Endometrium (tissue), 2 donors: ENCODE data around the gene CCL3.
"Not testable (repeated sequence)": the region's sequence is repeated elsewhere in the genome, so short reads cannot be mapped to it uniquely, and the experiment has no call there.

ENCODE experiments used
- FAIRE-seq: peaks from 2 replicates; lab custom pipeline; 2012; peaks lifted over from hg19 to GRCh38; lab: Jason Lieb, UNC
- donor health status: control.
- donor health status: control.

The CCL3 gene

DNA sequence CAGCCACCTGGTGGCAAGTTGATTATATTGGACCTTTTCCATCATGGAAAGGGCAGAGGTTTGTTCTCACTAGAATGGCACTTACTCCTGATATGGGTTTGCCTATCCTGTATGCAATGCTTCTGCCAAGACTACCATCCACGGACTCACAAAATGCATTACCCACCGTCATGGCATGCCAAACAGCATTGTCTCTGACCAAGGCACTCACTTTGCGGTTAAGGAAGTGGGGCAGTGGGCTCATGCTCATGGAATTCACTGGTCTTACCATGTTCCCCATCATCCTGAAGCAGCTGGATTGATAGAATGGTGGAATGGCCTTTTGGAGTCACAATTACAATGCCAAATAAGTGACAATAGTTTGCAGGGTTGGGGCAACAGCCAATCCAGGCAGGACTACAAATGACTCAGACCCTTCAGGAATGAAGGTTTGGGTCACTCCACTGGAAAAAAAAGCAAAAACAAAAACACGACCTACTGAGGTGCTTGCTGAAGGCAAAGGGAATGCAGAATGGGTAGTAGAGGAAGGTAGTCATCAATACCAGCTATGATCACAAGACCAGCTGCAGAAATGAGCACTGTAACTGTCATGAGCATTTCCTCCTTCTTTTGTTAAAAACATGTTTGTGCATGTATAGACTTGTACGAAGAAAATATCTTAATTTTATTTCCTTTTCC lies 25.2 kb upstream of the CCL3 start:
- FAIRE-seq, result not testable (repeated sequence)

DNA sequence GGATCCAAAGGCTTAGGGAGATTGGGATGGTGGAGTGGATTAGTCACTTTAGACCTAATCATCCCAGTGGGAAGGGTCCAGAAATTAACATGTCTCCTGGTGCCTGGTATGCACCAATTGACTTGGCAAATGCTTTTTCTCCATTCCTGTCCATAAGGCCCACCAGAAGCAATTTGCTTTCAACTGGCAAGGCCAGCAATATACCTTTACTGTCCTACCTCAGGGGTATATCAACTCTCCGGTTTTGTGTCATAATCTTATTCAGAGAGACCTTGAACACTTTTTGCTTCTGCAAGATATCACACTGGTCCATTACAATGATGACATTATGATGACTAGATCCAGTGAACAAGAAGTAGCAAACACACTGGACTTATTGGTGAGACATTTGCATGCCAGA lies 23.2 kb upstream of the CCL3 start:
- FAIRE-seq, result not testable (repeated sequence)

DNA sequence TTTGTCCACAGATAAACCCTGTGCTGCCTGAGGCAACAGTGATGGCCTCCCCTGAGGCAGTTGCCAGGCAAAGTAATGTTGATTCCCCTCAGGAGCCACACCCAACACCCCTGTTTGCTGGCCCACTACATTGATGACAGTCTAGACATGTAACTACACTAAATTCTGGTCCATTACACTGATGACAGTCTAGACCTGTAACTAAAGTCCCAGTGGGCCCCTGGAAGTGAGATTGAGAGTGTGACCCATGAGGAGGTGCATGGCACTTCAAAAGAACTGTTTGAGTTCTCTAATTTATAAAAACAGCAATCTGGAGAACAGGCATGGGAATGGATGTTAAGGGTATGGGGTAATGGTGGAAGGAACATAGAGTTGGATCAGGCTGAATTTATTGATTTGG lies 22.6 kb upstream of the CCL3 start:
- FAIRE-seq, result no peak

DNA sequence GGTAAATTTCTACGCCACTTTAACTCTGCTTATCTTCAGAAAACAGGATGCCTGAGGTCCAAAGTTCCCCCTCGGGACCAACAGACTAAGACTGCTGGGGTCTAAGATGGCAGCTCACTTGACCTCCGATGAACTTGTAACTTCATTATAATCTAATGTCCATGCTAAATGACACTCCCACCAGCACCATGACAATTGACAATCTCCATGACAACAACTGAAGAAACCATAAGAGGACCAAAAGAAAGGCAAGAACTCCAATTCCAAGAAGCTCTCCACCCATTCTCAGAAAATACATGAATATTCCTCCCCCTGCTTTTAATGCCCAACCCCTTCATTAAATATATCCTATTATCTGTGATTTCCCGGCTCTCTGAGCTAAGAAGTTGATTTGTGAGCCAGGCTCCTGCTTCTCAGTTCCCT lies 21.1 kb upstream of the CCL3 start:
- FAIRE-seq, result no peak

DNA sequence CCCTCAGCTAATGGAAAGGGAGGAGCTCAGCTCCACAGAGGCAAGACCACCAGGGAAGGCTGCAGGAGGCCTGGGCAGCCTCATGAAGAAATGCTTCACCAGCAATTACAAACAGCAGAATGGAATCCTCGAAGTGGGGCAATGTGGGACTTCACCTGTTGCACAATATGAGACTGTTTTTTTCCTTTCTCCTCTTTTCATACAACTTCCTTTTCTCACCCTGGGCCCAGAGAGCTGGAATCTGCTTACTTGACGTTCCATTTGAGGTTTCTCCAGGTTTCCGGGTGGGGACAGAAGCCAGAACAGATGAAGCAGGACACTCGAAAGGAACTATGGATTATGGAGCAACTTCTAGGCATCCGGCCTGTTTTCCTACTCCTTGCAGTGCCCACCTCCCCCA lies 18.3 kb upstream of the CCL3 start:
- not testable (repeated sequence) for FAIRE-seq

DNA sequence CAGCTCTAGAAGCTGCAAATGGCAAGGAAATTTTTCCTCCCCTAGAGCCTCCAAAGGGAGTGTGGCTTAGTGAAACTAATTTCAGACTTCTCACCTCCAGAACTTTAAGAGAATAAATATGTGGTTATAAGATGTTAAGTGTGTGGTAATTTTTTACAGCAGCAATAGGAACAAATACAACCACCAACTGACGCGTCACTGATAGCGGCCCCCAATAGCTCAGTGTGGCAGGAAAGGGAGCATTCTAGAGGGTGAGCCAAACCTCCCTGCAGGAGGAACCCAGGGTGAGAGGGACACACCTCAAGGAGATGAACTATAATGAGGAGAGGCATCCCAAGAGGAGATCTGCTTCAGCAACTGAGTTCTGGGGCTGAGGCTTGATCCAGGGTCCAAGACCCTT lies 17.7 kb upstream of the CCL3 start:
- no peak for FAIRE-seq

DNA sequence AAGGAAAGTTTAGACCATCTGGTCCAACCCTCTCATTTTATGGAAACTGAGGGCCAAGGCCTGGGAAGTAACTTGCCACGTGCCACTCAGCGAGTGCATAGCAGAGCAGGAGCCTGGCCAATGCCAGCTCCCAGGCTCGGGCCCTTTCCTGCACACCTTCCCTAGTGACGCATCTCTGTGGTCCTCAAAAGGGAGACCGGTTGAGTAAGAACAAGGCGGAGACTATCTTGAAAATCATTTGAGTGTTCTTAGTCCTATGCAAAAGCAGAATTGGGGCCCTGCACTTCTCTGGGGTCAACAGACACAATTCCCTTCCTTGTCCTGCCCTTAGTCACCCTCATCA lies 16.5 kb upstream of the CCL3 start:
- no peak for FAIRE-seq

DNA sequence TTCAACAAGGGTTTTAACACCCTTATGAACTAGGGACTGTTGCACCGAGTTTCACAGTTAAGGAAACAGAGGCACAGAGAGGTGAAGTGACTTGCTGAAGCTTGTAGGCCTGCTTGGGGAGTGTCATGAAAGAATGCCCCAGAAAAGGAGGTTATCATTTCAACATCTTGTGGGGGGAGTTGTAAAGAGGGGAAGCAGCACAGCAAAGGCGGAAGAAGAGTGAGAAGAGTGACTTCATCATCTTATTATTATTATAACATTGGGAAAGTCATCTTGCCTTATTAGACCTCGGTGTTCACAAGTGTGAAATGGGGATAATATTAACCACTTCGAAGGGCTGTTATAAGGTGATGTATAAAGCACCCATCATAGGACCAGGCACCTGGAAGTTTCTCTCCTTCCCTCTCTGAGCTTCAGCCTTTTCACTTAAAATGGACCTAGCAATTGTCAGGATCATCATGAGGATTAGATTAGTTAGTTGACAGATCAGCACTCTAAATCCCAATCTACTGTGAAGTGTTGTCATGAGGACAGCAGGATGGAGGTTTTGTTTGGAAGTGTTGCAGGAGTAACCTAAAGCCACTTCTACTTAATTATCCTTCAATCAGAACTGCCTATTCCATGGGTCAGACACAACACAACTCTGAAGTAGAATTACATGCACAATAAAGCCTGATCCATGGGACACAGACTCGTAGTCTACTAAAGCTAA lies 16.0 kb upstream of the CCL3 start:
- FAIRE-seq, result no peak

DNA sequence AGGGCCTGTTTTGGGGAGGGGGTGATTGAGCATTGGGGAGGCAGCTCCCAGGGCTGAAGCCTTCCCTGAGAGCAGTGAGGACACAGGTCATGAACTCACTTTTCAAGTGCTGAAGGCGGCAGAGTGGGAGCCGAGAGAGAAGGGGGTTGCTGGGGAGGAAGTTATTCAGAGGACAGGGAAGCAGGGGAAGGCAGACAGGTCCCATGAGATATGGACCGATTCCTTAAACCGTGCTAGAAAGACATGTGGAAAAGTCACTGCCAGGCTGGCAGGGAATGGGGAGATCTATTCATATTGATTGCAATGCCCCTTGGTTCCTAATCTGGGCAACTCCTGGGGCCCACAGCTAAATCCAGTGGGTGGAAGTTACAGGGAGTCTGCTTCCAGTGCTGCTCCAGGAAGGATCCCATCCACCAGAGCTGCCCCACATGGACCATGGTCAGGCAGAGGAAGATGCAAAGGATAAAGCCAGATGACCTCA lies 14.8 kb upstream of the CCL3 start:
- FAIRE-seq, result no peak

DNA sequence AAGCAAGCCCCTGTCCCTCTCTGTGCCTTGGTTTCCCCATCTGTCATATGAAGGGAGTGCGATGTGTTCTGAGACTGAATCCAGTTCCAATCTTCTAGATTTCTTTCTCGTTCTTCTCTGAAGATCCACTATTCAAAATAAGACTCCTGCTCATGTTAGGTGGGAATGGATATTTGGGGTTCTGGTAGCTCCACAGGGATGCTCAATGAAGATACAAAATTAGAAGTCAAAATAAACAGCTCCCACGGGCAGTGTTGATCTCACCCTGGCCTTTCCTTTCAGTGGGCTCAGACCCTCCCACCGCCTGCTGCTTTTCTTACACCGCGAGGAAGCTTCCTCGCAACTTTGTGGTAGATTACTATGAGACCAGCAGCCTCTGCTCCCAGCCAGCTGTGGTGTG lies 14.3 kb upstream of the CCL3 start:
- not testable (repeated sequence) for FAIRE-seq

DNA sequence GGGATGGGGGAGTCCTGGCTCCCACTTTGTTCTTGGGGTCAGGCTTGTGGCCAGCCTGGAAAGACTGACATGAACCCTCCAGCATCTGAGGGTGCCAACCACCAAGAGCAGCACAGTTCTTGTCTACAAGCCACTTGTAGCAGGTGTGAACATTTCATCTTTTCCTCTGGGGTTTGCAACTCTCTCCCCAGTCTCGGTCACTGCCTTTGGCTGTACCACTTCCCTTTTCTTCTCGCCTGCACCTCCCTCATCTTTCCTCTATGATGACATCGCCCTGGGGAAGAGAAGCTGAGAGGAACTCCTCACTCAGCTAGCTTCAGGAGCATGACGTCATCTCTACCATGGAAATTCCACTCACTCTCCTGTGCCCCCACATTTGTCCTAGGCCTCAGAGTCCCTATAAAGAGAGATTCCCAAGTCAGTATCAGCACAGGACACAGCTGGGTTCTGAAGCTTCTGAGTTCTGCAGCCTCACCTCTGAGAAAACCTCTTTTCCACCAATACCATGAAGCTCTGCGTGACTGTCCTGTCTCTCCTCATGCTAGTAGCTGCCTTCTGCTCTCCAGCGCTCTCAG lies 13.5 kb upstream of the CCL3 start, which contains the start of gene CCL4:
Gene CCL4, plus strand, starts transcription at position 427 of the 575 bp plus-strand sequence. Its CDS starts 79 bp downstream, at position 506.
- FAIRE-seq, result not testable (repeated sequence)

DNA sequence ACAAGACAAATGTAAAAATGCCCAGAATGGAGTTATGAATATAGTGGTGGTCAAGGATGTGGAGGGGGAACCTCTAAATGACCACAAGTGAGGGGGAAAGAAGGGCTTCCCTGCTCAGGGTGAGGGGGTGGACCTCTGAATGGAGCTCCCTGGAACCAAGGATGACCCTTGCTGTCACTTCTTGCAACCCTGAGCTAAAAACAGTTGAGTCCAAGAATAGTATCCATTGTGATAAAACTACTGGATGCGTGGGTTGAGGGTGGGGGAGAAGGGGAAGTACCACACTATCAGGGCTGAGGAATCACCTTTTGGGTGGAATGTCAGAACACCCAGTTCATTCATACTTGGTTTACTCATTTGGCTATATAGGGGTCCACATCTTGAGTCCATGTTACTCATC lies 9.1 kb upstream of the CCL3 start:
- not testable (repeated sequence) for FAIRE-seq

DNA sequence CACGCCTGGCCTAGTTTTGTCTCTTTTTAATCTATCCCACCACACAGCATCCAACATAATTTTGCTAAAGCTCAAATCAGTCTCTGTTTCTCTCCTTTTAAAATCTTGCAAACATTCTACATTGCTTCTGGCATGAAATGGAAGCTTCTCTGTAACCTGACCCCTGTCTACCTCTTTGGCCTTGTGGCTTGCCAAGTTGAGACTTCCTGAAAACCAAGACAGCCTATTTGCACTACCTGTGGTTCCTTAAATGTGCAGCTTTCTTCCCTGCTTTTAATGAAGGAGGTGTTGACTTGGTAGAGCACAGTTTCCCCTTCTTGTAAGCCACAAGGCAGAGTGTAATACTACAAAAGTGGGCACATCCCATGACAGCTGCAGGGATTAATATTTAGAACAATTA lies 6.0 kb upstream of the CCL3 start:
- no peak for FAIRE-seq

DNA sequence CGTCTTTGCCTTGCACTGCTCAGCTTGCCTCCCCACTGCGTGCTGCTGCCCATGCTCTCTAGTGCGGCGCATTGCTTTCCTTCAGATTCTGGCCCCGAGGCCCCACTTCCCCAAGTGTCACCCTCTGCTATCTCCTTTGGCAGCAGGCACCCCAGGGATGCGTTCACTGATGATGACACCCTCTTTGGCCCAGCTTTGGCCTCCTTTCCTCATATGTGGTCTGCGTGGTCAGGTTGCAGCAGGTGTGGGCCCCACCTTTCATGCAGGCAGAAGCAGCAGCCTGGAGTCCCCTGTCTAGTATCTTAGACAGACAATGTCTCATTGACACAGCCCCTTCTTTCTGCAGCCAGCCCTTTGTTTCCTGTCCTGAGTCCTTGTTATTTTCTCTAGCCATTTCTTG lies 4.8 kb upstream of the CCL3 start:
- no peak for FAIRE-seq

DNA sequence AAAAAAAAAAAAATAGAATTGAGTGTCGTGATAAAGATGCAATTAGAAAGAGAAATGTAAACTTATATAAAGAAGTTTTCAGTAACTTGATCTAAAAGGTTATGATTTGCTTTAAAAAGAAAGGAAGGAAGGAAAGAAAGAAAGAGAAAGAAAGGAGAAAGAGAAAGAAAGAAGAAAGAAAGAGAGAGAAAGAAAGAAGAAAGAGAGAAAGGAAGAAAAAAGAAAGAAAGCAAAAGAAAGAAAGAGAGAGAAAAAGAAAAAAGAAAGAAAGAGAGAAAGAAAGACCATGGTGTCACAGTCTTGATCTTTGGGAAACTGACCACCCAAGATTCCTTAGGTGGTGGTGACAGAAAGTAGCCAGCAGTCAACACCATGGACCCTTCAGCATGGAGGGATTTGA lies 4.3 kb upstream of the CCL3 start:
- no peak for FAIRE-seq

DNA sequence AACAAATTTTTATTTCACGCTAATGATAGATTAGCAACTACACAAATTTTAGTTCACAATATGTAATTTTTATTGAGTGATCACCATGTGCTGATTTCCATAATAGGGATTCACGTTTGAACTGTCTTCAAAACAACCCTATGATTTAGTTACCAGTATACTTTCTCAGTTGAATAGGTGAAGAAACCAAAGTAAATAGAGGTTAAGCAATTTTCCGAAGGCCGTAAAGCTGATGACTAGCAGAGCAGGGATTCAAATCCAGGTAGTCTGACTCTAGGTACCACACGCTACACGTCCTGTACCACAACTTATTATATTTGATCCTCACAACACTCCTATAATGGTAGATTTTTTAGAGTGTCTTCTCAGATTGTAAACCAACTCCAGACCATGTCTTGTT lies 2.8 kb upstream of the CCL3 start:
- not testable (repeated sequence) for FAIRE-seq

DNA sequence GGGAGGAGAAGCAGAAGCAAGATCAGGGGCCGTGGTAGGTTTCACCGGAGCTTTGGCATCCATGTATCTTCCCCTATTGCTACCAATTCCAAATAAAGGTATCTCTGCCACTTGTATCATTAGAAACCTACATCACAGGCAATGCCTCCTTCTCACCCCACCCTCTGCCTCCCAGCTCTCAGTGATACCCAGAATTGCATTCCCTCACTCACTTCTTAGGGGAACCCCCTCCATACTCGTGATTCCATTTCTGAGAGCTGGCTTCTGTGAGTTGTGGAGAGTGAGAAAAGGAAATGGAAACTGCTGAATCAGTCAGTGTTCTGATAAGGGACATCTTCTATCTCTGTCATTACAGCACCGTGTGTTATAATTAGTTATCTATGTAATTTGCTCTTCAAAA lies 2.3 kb upstream of the CCL3 start:
- FAIRE-seq, result no peak

DNA sequence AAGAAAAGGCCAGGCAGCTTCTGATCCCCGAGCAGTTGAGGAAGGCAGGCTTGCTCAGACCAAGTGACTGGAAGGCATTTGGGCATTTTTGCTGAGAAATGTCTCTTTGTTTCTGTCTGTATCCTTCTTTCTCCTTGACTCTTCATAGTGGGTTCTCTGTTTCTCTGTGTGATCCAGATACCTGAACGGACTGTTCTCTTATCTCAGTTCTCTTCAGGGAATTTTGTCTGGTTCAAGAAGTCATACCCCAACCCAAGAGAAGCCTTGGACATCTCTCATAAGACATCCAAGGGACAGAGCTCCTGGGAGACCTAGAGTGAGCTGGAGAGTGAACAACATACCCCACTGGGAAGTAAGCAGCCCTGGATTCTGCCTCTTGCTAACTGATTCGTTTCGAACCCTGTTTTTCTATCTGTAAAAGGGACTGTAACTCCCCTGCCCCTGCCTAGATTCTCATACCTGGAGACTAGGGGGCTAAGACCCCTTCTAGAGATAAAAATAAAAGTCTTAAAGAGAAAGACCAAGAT lies 541 bp downstream of the CCL3 start:
- FAIRE-seq, result no peak

DNA sequence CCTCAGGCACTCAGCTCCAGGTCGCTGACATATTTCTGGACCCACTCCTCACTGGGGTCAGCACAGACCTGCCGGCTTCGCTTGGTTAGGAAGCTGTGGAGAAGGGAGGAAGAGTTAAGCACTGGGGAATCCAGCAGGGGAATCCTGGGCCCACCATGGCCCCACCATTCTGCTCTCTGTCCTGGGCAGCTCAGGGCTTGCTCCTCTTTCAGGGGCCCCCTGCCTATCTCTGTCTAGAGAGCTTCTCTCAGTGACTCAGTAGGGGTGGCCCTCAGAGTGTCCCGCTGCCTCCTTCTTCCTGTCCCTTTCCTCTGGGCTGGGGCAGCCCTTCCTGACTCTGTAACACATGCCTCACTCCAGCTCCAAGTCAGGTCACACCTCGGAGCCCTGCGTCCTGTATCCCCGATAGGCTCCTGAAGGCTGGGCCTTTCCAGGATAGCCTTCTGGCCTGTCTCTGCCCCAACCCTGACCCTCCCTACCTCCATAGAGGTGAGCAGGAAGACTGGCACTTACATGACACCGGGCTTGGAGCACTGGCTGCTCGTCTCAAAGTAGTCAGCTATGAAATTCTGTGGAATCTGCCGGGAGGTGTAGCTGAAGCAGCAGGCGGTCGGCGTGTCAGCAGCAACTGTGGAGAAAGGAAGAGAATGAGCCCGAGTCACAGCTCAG lies 1.1 kb downstream of the CCL3 start:
- no peak for FAIRE-seq

DNA sequence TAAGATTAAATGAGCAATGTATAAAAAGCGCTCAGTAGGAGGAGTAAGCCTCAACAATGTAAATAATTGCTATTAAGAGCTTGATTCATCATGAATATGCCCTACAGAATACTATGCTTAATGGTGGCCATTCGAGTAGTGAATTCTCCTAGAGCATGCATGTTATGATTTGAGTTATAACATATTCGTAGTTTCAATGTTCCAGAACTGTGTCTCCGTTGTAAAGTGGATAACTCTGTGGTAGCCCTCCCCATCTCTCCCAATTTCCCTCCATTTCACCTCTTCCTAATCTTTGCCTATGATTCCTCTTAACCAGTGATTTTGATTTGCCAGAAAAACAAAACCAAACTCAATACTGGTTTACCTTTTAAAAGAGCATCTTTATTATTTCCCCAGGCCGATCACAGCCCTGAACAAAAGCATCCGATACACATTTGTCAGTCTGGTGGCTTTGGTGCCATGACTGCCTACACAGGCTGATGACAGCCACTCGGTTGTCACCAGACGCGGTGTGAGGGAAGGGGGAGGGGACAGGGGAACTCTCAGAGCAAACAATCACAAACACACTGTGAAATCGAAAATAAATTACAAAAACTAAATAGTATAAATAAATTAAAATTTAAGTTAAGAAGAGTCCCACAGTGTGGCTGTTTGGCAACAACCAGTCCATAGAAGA lies 1.9 kb downstream of the CCL3 start:
- FAIRE-seq, result not testable (repeated sequence)

DNA sequence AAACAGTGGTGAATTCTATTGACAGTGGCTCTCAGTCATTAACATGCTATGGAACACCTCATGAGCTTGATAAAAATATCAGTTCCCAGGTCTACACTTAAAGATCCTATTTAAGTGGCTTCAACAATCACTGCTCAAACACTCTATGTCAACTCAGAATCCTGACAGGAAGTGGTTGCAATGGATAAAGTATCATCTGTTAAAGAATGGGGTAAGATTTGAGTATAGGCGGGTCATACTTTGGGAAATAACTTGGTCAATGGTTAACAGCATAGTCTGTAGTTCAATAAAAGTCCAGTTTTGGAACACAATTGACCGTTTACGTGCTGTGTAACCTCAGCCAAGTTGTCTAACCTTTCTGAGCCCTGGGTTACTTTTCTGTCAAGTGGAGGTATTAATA lies 2.5 kb downstream of the CCL3 start:
- FAIRE-seq, result not testable (repeated sequence)

DNA sequence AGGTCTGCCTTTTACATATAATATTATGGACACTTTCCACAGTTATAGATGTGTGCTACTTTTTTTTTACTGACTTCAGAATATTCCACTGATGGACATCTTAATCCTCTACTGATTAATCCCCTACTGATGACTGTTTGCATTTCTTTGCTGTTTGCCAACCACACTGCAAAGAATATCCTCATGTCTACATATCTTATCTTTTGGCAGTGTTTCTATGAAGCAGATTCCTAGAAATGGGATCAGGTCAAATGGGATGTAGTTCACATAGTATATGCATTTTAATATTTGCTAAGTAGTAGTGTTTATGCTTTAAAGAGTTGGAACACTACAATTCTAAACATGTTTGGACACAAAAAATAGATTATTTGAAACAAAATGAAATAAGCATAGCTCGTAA lies 3.2 kb downstream of the CCL3 start:
- no peak for FAIRE-seq
